ENCODE data around the gene SOST. TPM values are rescaled to one million over a fixed set of nuclear protein-coding genes. Genes with fewer than 3 reads are reported as not detected.

Gene SOST
- total RNA-seq, 1 experiment from 2014 or later = not detected

Other genes starting within 250 kb of the SOST start
- 8.3 TPM for gene ETV4, start 212.5 kb downstream of the SOST start, total RNA-seq (2021; ENCODE audit: unreplicated experiment)
- gene MEOX1, start 96.9 kb downstream of the SOST start, total RNA-seq (2021; ENCODE audit: unreplicated experiment) = 0.21 TPM
- gene DUSP3, start 20.2 kb upstream of the SOST start, total RNA-seq (2021; ENCODE audit: unreplicated experiment) = 41.6 TPM
- not detected for gene CFAP97D1, start 21.6 kb upstream of the SOST start, total RNA-seq (2021; ENCODE audit: unreplicated experiment)
- 7.1 TPM for gene MPP3, start 74.4 kb upstream of the SOST start, total RNA-seq (2021; ENCODE audit: unreplicated experiment)
- gene CD300LG, start 88.4 kb upstream of the SOST start, total RNA-seq (2021; ENCODE audit: unreplicated experiment) = not detected
- gene MPP2, start 148.7 kb upstream of the SOST start, total RNA-seq (2021; ENCODE audit: unreplicated experiment) = 3.5 TPM
- not detected for gene PPY, start 183.7 kb upstream of the SOST start, total RNA-seq (2021; ENCODE audit: unreplicated experiment)
- gene PYY, start 195.1 kb upstream of the SOST start, total RNA-seq (2021; ENCODE audit: unreplicated experiment) = not detected
- gene NAGS, start 245.8 kb upstream of the SOST start, total RNA-seq (2021; ENCODE audit: unreplicated experiment) = 2.7 TPM